Naive thymus-derived CD4-positive, alpha-beta T cell (primary cell): ENCODE measurements around the gene RAB40B. TPM values are rescaled to one million over a fixed set of nuclear protein-coding genes. Genes with fewer than 3 reads are reported as not detected.

ENCODE experiments used
- ATAC-seq: fragments of 150-1000 bp; cut with Tn5 transposase; 2 replicates; pipeline ENCODE4 v1.10.0; 2021; ENCODE audit warnings: mild to moderate bottlenecking, moderate library complexity
- CTCF ChIA-PET: fragments of 350-600 bp; sonication (Branson Sonifier 250); formaldehyde crosslinking; loops from one replicate; lab custom pipeline; 2021; ENCODE audit warnings: antibody characterized with exemption; lab: Charles Lee
- POLR2A ChIA-PET: fragments of 350-600 bp; sonication (Branson Sonifier 250); formaldehyde crosslinking; loops from one replicate; lab custom pipeline; 2021; ENCODE audit warnings: antibody characterized with exemption, inconsistent platforms; lab: Charles Lee
- DNase-seq, 9 donors: peaks; one replicate each; pipeline versions ENCODE4 v3.0.0 to v3.0.0-alpha.2; 2020 to 2022; ENCODE audit warnings: mixed read lengths in 1 of 9
- H3K27ac ChIP-seq: one replicate; pipeline ENCODE4 v1.7.0; 2013; ENCODE audit warnings: mild to moderate bottlenecking, low read depth, low read length, moderate library complexity
- H3K27me3 ChIP-seq, 2 donors: one replicate each; pipeline ENCODE4 v1.7.0; 2013; ENCODE audit warnings: low read length in 2 of 2, mild to moderate bottlenecking in 2 of 2, moderate library complexity in 2 of 2; ENCODE audit not compliant: control insufficient read depth in 2 of 2, insufficient read depth in 2 of 2
- H3K36me3 ChIP-seq, 3 experiments: 1 replicate in 2 of 3; 2 replicates in 1 of 3; pipeline ENCODE4 v1.7.0; 2013; ENCODE audit warnings: low read length in 3 of 3, mild to moderate bottlenecking in 3 of 3, moderate library complexity in 1 of 3; ENCODE audit not compliant: insufficient read depth in 3 of 3, control insufficient read depth in 2 of 3
- H3K4me1 ChIP-seq, 2 donors: one replicate each; pipeline ENCODE4 v1.7.0; 2013; ENCODE audit warnings: low read length in 2 of 2, mild to moderate bottlenecking in 2 of 2, moderate library complexity in 1 of 2; ENCODE audit not compliant: control insufficient read depth in 2 of 2, insufficient read depth in 2 of 2
- H3K4me3 ChIP-seq: 2 replicates; pipeline ENCODE4 v1.7.0; 2013; ENCODE audit warnings: mild to moderate bottlenecking, low read length
- H3K9me3 ChIP-seq, 3 experiments: 1 replicate in 2 of 3; 2 replicates in 1 of 3; pipeline ENCODE4 v1.7.0; 2013; ENCODE audit warnings: low read length in 3 of 3; ENCODE audit not compliant: control insufficient read depth in 2 of 3
- H3K27ac Mint-ChIP-seq, 9 donors: one replicate each; pipeline ENCODE4 v1.8.0; 2020 to 2022; ENCODE audit warnings: mixed read lengths in 9 of 9, mild to moderate bottlenecking in 8 of 9, moderate library complexity in 5 of 9, inconsistent platforms in 2 of 9
- H3K27me3 Mint-ChIP-seq, 5 donors: one replicate each; pipeline ENCODE4 v1.8.0; 2021 to 2022; ENCODE audit warnings: mixed read lengths in 5 of 5, mild to moderate bottlenecking in 1 of 5
- H3K36me3 Mint-ChIP-seq, 5 donors: one replicate each; pipeline ENCODE4 v1.8.0; 2020 to 2022; ENCODE audit warnings: mixed read lengths in 5 of 5, mild to moderate bottlenecking in 3 of 5, inconsistent platforms in 1 of 5
- H3K4me1 Mint-ChIP-seq, 7 donors: one replicate each; pipeline ENCODE4 v1.8.0; 2020 to 2022; ENCODE audit warnings: mixed read lengths in 7 of 7, mild to moderate bottlenecking in 3 of 7, inconsistent platforms in 1 of 7
- H3K4me3 Mint-ChIP-seq, 10 donors: one replicate each; pipeline ENCODE4 v1.8.0; 2020 to 2022; ENCODE audit warnings: mild to moderate bottlenecking in 10 of 10, mixed read lengths in 10 of 10, moderate library complexity in 6 of 10, inconsistent platforms in 2 of 10
- H3K9me3 Mint-ChIP-seq, 11 donors: one replicate each; pipeline ENCODE4 v1.8.0; 2020 to 2022; ENCODE audit warnings: mixed read lengths in 11 of 11, mild to moderate bottlenecking in 4 of 11, inconsistent platforms in 1 of 11, moderate library complexity in 1 of 11
- intact Hi-C, 2 donors: fragments of 100-400 bp; cut with micrococcal nuclease; formaldehyde crosslinking; loops; one replicate each; pipeline ENCODE4 v1.15.1; 2023
- polyA plus RNA-seq, 2 donors: library from polyadenylated mRNA; unstranded; fragments of 300-500 nt; fragmentation: Illumina TruSeq; gene quantifications; one replicate each; pipeline ENCODE4 v1.2.3, GENCODE V29; 2021
- total RNA-seq, 6 experiments: library from RNA in 5 of 6; stranded (reverse) in 5 of 6; gene quantifications; 1 replicate in 5 of 6; 2 replicates in 1 of 6; pipeline ENCODE4 v1.2.3 and lab custom pipeline; 2021 to 2026

Gene RAB40B
- total and polyA plus RNA-seq, 7 experiments from 2014 or later: 1.3 to 6.1 (median 2.9) TPM

- no peaks in the 10 kb centered on the region for H3K27me3 ChIP-seq
- peaks cover 0 to 11% (median 0%) of the 10 kb centered on the region in 11 donors for H3K9me3 Mint-ChIP-seq
- H3K4me1 ChIP-seq: peaks cover 0 to 4% of the 10 kb centered on the region in 2 donors
- H3K4me1 Mint-ChIP-seq: peaks cover 23 to 63% (median 35%) of the 10 kb centered on the region in 7 donors
- POLR2A ChIA-PET: interaction anchor here (0.7 kb wide), 1 partner anchor 225 kb away, joined by 5 read pairs; no protein-coding TSS in a partner anchor
- ATAC-seq (peak; percentile 14), DNase-seq (no peak)
- intact Hi-C loops: loop anchor here in 1 of 2 donors (10.0 kb wide), 1 partner anchor 145 kb away; no protein-coding TSS in a partner anchor
- no peaks in the 10 kb centered on the region for H3K27me3 Mint-ChIP-seq
- H3K27ac Mint-ChIP-seq: no peak overlapping the region
- H3K4me3 Mint-ChIP-seq: peak overlapping the region in 2 of 10 donors; percentile 25 to 45
- H3K27ac ChIP-seq: no peak overlapping the region
- H3K4me3 ChIP-seq: no peak overlapping the region
- peaks cover 12 to 51% (median 36%) of the 10 kb centered on the region in 5 donors for H3K36me3 Mint-ChIP-seq
- H3K36me3 ChIP-seq: peaks cover 0 to 69% (median 16%) of the 10 kb centered on the region in 3 experiments
- CTCF ChIA-PET: no interaction called here
- no peaks in the 10 kb centered on the region for H3K9me3 ChIP-seq
Measured at GRCh38 chr17:82639628-82640027, 58.9 kb downstream of the RAB40B start.

- POLR2A ChIA-PET: no interaction called here
- Histone ChIP-seq H3K36me3 (peaks cover 0 to 65% (median 11%) of the 10 kb centered on the region in 3 experiments), H3K4me1 (peaks cover 0 to 4% of the 10 kb centered on the region in 2 donors), H3K27me3 (no peaks in the 10 kb centered on the region), H3K27ac (no peak overlapping the region), H3K9me3 (no peaks in the 10 kb centered on the region), H3K4me3 (no peak overlapping the region)
- ATAC-seq (no peak), DNase-seq (no peak)
- Mint-ChIP-seq H3K36me3 (peaks cover 12 to 45% (median 30%) of the 10 kb centered on the region in 5 donors), H3K9me3 (peaks cover 0 to 11% (median 0%) of the 10 kb centered on the region in 11 donors), H3K27ac (no peak overlapping the region), H3K4me1 (peaks cover 25 to 58% (median 40%) of the 10 kb centered on the region in 7 donors), H3K4me3 (no peak overlapping the region), H3K27me3 (no peaks in the 10 kb centered on the region)
- CTCF ChIA-PET: no interaction called here
- intact Hi-C loops: no loop called here
Measured at GRCh38 chr17:82638183-82638773, 60.2 kb downstream of the RAB40B start.

- ATAC-seq (no peak), DNase-seq (no peak)
- peaks cover 25 to 59% (median 48%) of the 10 kb centered on the region in 7 donors for H3K4me1 Mint-ChIP-seq
- no peaks in the 10 kb centered on the region for H3K27me3 Mint-ChIP-seq
- H3K4me3 ChIP-seq: no peak overlapping the region
- no peaks in the 10 kb centered on the region for H3K27me3 ChIP-seq
- H3K4me3 Mint-ChIP-seq: peak overlapping the region in 4 of 10 donors; percentile 2 to 48 (median 26)
- H3K9me3 ChIP-seq: no peaks in the 10 kb centered on the region
- peak overlapping the region in 5 of 9 donors; percentile 10 to 89 (median 54) for H3K27ac Mint-ChIP-seq
- intact Hi-C loops: no loop called here
- peaks cover 12 to 37% (median 24%) of the 10 kb centered on the region in 5 donors for H3K36me3 Mint-ChIP-seq
- H3K9me3 Mint-ChIP-seq: peaks cover 0 to 11% (median 0%) of the 10 kb centered on the region in 11 donors
- POLR2A ChIA-PET: no interaction called here
- CTCF ChIA-PET: no interaction called here
- H3K27ac ChIP-seq: no peak overlapping the region
- peaks cover 0 to 57% (median under 1%) of the 10 kb centered on the region in 3 experiments for H3K36me3 ChIP-seq
- H3K4me1 ChIP-seq: peaks cover 0 to 4% of the 10 kb centered on the region in 2 donors
Measured at GRCh38 chr17:82636626-82637598, 61.6 kb downstream of the RAB40B start.

GRCh38 chr17:82633343-82633742 is 65.2 kb downstream of the RAB40B start:
- H3K27ac ChIP-seq: no peak overlapping the region
- no peak for DNase-seq
- POLR2A ChIA-PET: no interaction called here
- no peaks in the 10 kb centered on the region for H3K4me1 ChIP-seq
- Mint-ChIP-seq H3K36me3 (peaks cover 16 to 32% (median 19%) of the 10 kb centered on the region in 5 donors), H3K4me3 (no peak overlapping the region), H3K27me3 (no peaks in the 10 kb centered on the region), H3K4me1 (peaks cover 16 to 43% (median 33%) of the 10 kb centered on the region in 7 donors), H3K9me3 (peaks cover 0 to 11% (median 0%) of the 10 kb centered on the region in 11 donors), H3K27ac (no peak overlapping the region)
- H3K27me3 ChIP-seq: no peaks in the 10 kb centered on the region
- no peak for ATAC-seq
- no peaks in the 10 kb centered on the region for H3K9me3 ChIP-seq
- peaks cover 0 to 47% (median 16%) of the 10 kb centered on the region in 3 experiments for H3K36me3 ChIP-seq
- CTCF ChIA-PET: no interaction called here
- intact Hi-C loops: no loop called here
- H3K4me3 ChIP-seq: no peak overlapping the region

- ATAC-seq (no peak), DNase-seq (no peak)
- Mint-ChIP-seq H3K27ac (peak overlapping the region in 1 of 9 donors; percentile 49), H3K36me3 (peaks cover 15 to 33% (median 21%) of the 10 kb centered on the region in 5 donors), H3K27me3 (no peaks in the 10 kb centered on the region), H3K9me3 (peaks cover 0 to 9% (median 0%) of the 10 kb centered on the region in 11 donors), H3K4me1 (peaks cover 20 to 39% (median 31%) of the 10 kb centered on the region in 7 donors), H3K4me3 (no peak overlapping the region)
- Histone ChIP-seq H3K36me3 (peaks cover 0 to 52% (median 16%) of the 10 kb centered on the region in 3 experiments), H3K4me1 (no peaks in the 10 kb centered on the region), H3K27me3 (no peaks in the 10 kb centered on the region), H3K27ac (no peak overlapping the region), H3K9me3 (no peaks in the 10 kb centered on the region), H3K4me3 (no peak overlapping the region)
- intact Hi-C loops: no loop called here
- CTCF ChIA-PET: interaction anchor here (0.7 kb wide), 1 partner anchor 238 kb away, joined by 7 read pairs; no protein-coding TSS in a partner anchor
- POLR2A ChIA-PET: no interaction called here
Measured at GRCh38 chr17:82632451-82632850, 66.0 kb downstream of the RAB40B start.

GRCh38 chr17:82631544-82631943 is 67.0 kb downstream of the RAB40B start:
- Histone ChIP-seq H3K27ac (no peak overlapping the region), H3K27me3 (no peaks in the 10 kb centered on the region), H3K36me3 (peaks cover 0 to 54% (median 16%) of the 10 kb centered on the region in 3 experiments), H3K4me3 (no peak overlapping the region), H3K4me1 (no peaks in the 10 kb centered on the region), H3K9me3 (no peaks in the 10 kb centered on the region)
- DNase-seq (no peak), ATAC-seq (no peak)
- intact Hi-C loops: no loop called here
- Mint-ChIP-seq H3K27me3 (no peaks in the 10 kb centered on the region), H3K36me3 (peaks cover 6 to 30% (median 16%) of the 10 kb centered on the region in 5 donors), H3K4me3 (no peak overlapping the region), H3K27ac (no peak overlapping the region), H3K4me1 (peaks cover 11 to 30% (median 22%) of the 10 kb centered on the region in 7 donors), H3K9me3 (peaks cover 0 to under 1% (median 0%) of the 10 kb centered on the region in 11 donors)
- ChIA-PET CTCF (no interaction called here), POLR2A (interaction anchor here (0.7 kb wide), 1 partner anchor 412 kb away, joined by 3 read pairs; no protein-coding TSS in a partner anchor)
